HG03469 (cell line): ENCODE results near the gene TMEM219.
"Not testable (repeated sequence)": the region's sequence is repeated elsewhere in the genome, so short reads cannot be mapped to it uniquely, and the experiment has no call there.

ENCODE experiments used
- ATAC-seq: cut with Tn5 transposase; IDR thresholded peaks from one replicate; pipeline ENCODE4 v1.9.1; 2021; ENCODE audit warnings: mild to moderate bottlenecking, moderate library complexity, moderate number of reproducible peaks; ENCODE audit not compliant: unreplicated experiment

Gene TMEM219

GRCh38 chr16:29961479-29962343 lies at the start of gene TMEM219:
Gene TMEM219, plus strand, starts transcription at chr16:29962079. Its CDS starts 1,065 bp downstream, at chr16:29963144.
- peak; percentile 77 for ATAC-seq

DNA sequence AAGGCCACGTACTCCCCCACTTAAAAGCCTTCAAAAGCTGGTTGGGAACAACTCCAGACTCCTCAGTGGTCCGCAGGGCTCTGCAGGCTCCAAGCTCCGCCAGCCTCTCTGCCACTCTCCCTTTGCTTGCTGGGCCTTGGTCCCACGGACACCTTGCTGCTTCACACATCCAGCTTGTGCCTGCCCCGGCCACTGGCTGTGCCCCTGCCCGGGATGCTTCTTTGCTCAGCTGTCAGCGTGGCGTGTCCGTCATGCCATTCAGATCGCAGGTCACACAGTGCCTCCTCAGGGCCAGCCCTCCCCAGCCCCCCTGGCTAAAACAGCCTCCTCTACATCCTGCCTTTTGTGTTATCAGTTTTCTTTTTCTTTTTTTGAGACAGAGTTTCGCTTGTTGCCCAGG lies 49.8 kb upstream of the TMEM219 start:
- no peak for ATAC-seq

GRCh38 chr16:29913514-29913913 lies 48.4 kb upstream of the TMEM219 start:
- ATAC-seq: no peak

DNA sequence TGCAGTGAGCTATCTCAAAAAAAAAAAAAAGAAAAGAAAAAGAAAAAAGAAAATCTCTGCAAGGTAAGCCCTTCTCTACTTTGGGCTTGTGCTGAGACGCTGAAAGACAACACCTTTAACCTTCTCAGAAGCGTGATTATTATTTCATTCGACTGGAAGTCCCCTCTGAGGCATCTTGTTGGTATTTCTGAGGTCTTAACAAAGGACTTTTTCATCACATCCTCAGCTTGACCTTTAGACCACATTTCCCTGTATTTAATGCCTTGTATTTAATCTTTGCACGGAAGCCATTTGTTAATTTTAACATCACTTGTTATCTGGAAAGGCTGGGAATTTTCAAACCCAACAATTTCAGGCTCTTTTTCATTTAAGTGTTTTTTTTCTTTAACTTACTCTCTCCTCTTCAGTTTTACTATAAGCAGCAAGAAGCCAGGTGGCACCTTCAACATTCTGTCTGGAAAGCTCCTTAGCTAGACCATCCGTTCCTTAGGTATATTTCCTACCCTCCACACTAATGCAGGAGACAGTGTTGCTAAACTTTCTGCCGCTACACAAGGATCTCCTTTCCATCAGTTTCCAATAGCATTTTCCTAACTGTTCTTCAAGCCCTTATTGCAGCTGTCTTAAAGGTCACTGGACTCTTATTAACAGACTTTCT lies 46.2 kb upstream of the TMEM219 start:
- ATAC-seq: no peak

GRCh38 chr16:29916979-29917378 lies 44.9 kb upstream of the TMEM219 start:
- ATAC-seq: no peak

DNA sequence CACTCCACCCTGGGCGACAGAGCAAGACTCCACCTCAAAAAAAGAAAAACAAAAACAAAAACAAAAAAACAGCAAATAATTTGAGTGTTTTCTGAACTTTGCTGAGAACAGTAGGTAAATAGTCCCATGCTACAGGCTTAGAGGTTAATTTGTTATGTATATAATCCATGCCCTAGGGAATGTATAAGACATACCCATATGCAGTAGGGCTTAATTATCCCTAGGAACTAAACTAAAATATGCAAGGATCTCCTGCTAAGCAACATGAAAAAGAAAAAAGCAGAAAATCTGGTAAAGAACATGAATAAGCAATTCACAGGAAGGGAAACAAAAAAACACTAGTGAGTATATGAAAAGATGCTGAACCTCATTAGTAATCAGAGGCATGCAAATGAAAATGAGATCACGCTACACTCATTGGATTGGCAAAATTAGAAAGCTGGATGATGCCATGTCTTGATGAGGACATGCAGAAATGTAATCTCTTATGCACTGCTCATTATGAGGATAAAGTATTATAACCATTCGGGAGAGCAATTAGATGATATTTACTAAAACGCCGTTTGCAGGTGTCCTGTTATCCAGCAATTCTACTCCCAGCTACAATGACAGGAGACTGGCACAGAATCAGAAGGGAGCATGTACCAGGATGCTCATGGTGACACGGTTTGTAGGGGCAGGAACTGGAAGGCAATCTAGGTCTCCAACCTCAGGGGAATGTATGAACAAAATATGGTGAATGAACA lies 41.4 kb upstream of the TMEM219 start:
- no peak for ATAC-seq

DNA sequence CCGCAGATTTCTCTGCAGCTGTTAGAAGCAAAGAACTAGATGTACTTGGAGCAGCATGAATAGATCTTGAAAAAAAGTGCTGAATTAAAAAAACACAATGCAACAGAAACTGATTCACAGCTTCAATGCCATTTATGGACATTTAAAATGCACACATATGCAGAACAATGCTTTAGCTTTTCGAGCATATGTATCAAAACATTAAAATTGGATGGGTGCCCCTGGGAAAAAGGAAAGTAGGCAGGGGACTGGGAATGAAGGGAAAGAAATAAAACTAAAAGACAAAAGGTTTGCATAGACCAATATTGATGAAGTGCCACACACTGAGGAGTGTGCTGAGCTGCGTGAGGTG lies 40.9 kb upstream of the TMEM219 start:
- no peak for ATAC-seq

DNA sequence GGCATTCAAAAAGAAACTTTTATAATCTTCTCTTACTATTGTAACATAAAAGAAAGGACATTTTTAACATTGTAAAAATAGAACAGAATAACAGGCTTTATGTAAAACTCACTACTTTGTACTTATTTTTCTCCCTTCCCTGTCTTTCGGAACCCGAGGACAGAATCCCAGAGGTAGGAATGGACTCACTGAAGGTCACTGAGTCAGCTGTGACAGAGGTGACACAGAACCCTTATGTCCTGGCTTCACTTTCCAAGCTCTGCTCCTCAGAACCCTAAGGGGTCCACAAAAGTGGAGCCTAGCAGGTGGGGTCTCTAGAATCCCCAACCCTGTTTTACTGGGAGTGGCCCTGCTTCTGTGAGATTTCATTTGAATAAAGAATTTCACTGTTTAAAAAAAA lies 39.6 kb upstream of the TMEM219 start:
- no peak for ATAC-seq

DNA sequence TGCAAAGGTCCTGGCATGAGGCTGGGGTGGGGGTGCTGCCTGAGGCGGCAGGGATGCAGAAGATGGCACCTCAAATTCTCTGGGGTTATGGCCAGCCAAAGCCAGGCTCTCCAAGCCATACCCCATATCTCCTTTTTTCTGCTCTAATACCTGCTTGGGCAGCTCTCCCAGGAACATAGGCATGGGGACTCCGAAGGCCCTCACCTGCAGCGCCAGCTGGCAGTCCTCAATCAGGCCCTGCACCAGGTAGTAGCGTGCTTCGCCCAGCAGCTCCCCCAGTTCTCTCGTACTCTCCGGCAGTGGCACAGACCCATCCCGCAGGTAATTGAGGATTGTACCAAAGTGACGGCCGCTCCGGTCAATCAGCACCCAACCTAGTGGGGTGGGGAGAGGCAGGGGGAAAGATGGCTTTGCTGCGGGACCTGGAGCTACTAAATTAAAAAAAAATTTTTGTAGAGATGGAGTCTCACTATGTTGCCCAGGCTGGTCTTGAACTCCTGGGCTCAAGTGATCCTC lies 38.8 kb upstream of the TMEM219 start:
- ATAC-seq: no peak

GRCh38 chr16:29925105-29925756 lies 36.6 kb upstream of the TMEM219 start:
- ATAC-seq: no peak

GRCh38 chr16:29925781-29926710 lies 35.8 kb upstream of the TMEM219 start, which contains the start of gene KCTD13:
Gene KCTD13, minus strand, starts transcription at chr16:29926226. Its CDS starts 193 bp downstream, at chr16:29926033.
- ATAC-seq: peak; percentile 54

DNA sequence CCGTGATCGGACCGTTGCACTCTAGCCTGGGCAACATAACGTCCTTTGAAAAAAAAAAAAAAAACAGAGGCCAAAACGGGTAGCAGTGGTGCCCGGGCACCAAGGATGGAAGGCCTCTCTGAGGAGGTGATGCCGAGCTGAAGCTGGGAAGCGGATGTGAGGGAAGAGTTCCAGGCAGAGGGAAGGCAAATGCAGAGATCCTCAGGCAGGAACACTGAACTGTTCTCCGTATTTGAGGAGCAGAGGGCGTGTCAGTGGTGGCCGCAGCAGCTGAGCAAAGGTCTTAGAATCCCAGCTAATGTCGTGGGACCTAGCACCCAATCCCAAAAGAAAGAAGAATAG lies 35.2 kb upstream of the TMEM219 start:
- no peak for ATAC-seq

DNA sequence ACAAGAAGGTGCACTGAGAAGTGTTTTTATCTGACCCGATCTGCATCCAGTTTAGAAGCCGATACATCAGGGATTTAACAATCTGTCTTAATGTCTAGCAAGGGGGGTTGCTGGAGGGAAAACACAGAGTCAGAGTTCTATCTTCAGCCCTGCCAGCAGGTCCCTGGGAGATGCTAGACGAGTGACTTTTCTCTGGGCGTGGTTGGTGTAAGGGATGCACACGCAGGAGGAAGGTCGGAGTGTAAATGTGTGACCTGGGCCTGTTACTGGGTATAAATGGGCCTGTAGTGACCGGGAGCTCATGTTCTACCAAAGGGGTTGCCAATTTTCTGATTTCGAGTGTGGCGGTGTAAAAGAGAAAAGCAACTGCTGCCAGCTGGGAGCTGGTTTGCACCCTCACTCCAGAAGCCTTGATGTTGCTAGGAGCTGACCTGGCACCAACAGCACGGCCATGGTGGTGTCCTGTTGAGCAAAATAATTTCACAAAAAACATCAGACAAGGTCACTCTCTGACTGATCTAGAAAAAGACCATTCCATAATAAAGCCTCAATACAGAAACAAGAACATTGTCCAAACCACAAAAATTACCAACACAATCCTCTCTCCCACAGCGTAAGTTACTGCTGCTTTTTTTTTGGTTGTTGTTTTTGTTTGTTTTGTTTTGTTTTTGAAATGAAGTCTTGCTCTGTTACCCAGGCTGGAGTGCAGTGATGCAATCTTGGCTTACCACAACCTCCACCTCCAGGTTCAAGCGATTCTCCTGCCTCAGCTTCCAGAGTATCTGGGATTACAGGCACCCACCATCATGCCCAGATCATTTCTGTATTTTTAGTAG lies 34.6 kb upstream of the TMEM219 start:
- ATAC-seq: no peak

DNA sequence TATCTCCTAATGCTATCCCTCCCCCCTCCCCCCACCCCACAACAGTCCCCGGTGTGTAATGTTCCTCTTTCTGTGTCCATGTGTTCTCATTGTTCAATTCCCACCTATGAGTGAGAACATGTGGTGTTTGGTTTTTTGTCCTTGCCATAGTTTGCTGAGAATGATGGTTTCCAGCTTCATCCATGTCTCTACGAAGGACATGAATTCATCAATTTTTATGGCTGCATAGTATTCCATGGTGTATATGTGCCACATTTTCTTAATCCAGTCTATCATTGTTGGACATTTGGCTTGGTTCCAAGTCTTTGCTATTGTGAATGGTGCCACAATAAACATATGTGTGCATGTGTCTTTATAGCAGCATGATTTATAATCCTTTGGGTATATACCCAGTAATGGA lies 30.1 kb upstream of the TMEM219 start:
- not testable (repeated sequence) for ATAC-seq

GRCh38 chr16:29940656-29941055 lies 21.2 kb upstream of the TMEM219 start:
- ATAC-seq: no peak

DNA sequence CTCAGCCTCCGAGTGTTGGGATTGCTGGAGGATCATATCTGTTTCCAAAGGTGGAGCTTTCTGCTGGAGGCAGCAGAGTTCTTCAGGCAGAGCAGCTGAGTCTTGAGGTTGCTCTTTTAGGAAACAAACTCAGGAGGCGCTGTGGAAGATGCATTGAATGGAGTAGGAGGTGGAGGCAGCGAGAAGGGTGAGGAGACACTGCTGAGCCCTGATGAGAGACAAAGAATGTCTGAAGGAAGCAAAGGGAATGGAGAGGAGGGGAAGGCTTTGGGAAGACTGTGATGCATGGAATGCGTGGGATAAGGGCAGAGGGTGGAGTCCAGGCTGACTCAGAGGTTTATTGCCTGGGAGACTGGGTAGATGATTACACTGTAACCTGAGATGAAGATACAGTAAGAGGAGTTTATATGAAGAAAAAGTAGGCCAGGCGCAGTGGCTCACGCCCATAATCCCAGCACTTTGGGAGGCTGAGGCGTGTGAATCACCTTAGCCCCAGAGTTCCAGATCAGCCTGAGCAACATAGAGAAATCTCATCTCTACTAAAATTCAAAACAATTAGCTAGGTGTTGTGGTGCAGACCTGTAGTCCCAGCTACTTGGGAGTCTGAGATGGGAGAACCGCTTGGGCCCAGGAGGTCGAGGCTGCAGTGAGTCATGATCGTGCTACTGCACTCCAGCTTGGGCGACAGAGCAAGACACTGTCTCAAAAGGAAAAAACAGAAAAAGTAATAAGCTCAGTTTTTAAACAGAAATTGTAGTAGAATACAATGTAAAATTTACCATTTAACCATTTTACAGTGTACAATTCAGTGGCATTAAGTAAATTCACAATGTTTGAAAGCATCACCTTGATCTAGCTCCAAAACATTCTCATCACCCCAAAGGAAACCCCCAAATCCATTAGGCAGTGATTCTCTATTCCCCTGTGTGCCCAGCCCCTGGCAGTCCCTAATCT lies 17.8 kb upstream of the TMEM219 start:
- no peak for ATAC-seq

DNA sequence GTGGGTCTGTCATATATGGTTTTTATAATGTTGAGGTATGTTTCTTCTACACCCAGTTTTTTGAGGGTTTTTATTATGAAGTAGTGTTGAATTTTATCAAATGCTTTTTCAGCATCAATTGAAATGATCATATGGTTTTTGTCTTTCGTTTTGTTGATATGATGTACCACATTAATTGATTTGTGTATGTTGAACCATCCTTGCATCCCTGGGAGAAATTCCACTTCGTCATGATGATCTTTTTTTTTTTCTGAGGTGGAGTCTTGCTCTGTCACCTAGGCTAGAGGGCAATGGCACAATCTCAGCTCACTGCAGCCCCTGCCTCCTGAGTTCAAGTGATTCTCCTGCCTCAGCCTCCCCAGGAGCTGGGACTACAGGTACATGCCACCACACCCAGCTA lies 14.0 kb upstream of the TMEM219 start:
- no peak for ATAC-seq
